Glutamatergic neuron (in vitro differentiated cells): ENCODE measurements around the gene FAM124B. TPM values are rescaled to one million over a fixed set of nuclear protein-coding genes. Genes with fewer than 3 reads are reported as not detected.

ENCODE experiments used
- DNase-seq: peaks from one replicate; pipeline ENCODE4 v3.0.0; 2022
- H3K27ac Mint-ChIP-seq: one replicate; pipeline ENCODE4 v1.8.0; 2020; ENCODE audit warnings: mild to moderate bottlenecking, mixed read lengths, inconsistent platforms; ENCODE audit not compliant: unreplicated experiment
- H3K27me3 Mint-ChIP-seq: one replicate; pipeline ENCODE4 v1.8.0; 2020; ENCODE audit warnings: mild to moderate bottlenecking, moderate library complexity, mixed read lengths, inconsistent platforms; ENCODE audit not compliant: unreplicated experiment
- H3K36me3 Mint-ChIP-seq: one replicate; pipeline ENCODE4 v1.8.0; 2020; ENCODE audit warnings: mild to moderate bottlenecking, mixed read lengths, inconsistent platforms; ENCODE audit not compliant: unreplicated experiment
- H3K4me1 Mint-ChIP-seq: one replicate; pipeline ENCODE4 v1.8.0; 2020; ENCODE audit warnings: mild to moderate bottlenecking, low read depth, mixed read lengths, inconsistent platforms; ENCODE audit not compliant: unreplicated experiment
- H3K4me3 Mint-ChIP-seq: one replicate; pipeline ENCODE4 v1.8.0; 2020; ENCODE audit warnings: mild to moderate bottlenecking, mixed read lengths, inconsistent platforms; ENCODE audit not compliant: unreplicated experiment
- H3K9me3 Mint-ChIP-seq: one replicate; pipeline ENCODE4 v1.8.0; 2020; ENCODE audit warnings: mild to moderate bottlenecking, moderate library complexity, mixed read lengths, inconsistent platforms; ENCODE audit not compliant: unreplicated experiment
- total RNA-seq: library from RNA; stranded (reverse); fragmentation: NEBNext Ultra II Directional; extraction: Animal tissue kit (Norgen Biotek cat#: 25700); gene quantifications from one replicate; pipeline ENCODE4 v1.2.1, GENCODE V29; 2021; ENCODE audit not compliant: unreplicated experiment
- TF ChIP-seq, protein P1 (sequence below): fragments of 200-600 bp; sonication (generic); IDR thresholded peaks from one replicate; pipeline ENCODE4 v1.5.0; 2021; ENCODE audit not compliant: partially characterized antibody, unreplicated experiment

Gene FAM124B
- total RNA-seq, 1 donor from 2014 or later: 1.3 TPM

DNA sequence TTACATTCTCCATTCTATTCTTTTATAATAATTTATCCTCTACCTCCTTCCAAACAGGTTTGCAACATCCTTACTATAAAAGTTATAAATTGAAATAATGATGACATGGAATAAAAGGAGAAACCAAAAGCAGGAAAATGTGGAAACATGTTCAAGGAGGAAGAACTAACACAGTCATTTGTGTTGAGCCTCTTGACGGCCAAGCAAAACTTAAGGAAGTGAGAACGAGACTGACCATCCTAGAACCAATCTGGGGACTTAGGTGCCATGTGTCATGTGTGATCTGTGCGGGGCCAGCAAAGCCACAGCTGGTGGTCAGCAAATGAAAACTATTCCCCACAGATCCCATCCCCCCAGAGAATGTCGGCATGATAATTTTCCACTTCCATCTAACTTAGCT is 25.6 kb upstream of the FAM124B start:
- Mint-ChIP-seq H3K36me3 (peaks cover 4% of the 10 kb centered on the region), H3K9me3 (peaks cover 9% of the 10 kb centered on the region), H3K27ac (no peak overlapping the region), H3K27me3 (peaks cover 2% of the 10 kb centered on the region), H3K4me1 (peaks cover 3% of the 10 kb centered on the region), H3K4me3 (no peak overlapping the region)
- TF ChIP-seq, protein P1, sequence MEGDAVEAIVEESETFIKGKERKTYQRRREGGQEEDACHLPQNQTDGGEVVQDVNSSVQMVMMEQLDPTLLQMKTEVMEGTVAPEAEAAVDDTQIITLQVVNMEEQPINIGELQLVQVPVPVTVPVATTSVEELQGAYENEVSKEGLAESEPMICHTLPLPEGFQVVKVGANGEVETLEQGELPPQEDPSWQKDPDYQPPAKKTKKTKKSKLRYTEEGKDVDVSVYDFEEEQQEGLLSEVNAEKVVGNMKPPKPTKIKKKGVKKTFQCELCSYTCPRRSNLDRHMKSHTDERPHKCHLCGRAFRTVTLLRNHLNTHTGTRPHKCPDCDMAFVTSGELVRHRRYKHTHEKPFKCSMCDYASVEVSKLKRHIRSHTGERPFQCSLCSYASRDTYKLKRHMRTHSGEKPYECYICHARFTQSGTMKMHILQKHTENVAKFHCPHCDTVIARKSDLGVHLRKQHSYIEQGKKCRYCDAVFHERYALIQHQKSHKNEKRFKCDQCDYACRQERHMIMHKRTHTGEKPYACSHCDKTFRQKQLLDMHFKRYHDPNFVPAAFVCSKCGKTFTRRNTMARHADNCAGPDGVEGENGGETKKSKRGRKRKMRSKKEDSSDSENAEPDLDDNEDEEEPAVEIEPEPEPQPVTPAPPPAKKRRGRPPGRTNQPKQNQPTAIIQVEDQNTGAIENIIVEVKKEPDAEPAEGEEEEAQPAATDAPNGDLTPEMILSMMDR: no peak
- DNase-seq: no peak

DNA sequence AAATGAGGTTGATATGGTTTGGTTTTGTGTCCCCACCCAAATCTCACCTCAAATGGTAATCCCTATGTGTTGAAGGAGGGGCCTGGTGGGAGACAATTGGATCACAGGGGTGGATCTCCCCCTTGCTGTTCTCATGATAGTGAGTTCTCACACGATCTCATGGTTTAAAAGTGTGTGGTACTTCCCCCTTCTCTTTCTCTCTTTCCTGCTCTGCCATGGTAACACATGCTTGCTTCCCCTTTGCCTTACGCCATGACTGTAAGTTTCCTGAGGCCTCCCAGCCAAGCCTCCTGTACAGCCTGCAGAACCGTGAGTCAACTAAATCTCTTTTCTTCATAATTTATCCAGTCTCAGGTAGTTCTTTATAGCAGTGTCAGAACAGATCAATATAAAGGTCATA is 24.7 kb upstream of the FAM124B start:
- Mint-ChIP-seq H3K4me3 (no peak overlapping the region), H3K27me3 (peaks cover 2% of the 10 kb centered on the region), H3K4me1 (peaks cover 3% of the 10 kb centered on the region), H3K27ac (no peak overlapping the region), H3K36me3 (peaks cover 4% of the 10 kb centered on the region), H3K9me3 (peaks cover 9% of the 10 kb centered on the region)
- TF ChIP-seq, protein P1: no peak
- no peak for DNase-seq

DNA sequence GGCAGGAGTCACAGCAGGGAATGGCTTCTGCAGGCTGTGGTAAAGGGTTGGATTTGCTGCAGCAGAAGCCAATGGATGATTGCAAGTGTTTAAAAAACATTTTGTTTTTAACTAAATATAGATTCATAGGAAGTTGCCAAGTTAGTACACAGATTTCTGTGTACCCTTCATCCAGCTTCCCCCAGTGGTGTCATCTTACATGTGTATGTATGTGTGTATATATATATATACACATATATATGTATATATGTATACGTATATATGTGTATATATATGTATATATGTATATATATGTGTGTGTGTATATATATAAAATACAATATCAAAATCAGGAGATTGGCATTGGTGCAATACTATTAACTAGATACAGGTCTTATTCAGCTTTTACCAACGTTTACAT is 19.2 kb upstream of the FAM124B start:
- Mint-ChIP-seq H3K9me3 (no peaks in the 10 kb centered on the region), H3K27me3 (peaks cover 2% of the 10 kb centered on the region), H3K4me3 (no peak overlapping the region), H3K4me1 (no peaks in the 10 kb centered on the region), H3K36me3 (no peaks in the 10 kb centered on the region), H3K27ac (no peak overlapping the region)
- DNase-seq: no peak
- TF ChIP-seq, protein P1: no peak

DNA sequence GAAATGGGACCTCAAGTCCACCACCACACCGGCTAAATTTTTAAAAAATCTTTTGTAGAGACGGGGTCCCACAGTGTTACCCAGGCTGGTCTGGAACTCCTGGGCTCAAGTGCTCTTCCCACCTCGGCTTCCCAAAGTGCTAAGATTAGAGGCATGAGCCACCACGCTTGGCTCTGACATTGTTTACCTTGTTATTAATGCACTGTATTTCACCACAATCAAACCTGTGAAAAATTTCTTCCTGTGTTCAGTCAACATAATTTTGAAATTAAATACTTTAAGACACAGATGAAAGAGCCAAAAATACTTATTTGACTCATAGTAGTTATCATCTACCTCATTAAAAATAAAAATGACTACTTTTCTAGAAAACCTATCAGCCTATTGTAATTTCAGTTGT is 16.0 kb upstream of the FAM124B start:
- no peak overlapping the region for H3K27ac Mint-ChIP-seq
- DNase-seq: no peak

DNA sequence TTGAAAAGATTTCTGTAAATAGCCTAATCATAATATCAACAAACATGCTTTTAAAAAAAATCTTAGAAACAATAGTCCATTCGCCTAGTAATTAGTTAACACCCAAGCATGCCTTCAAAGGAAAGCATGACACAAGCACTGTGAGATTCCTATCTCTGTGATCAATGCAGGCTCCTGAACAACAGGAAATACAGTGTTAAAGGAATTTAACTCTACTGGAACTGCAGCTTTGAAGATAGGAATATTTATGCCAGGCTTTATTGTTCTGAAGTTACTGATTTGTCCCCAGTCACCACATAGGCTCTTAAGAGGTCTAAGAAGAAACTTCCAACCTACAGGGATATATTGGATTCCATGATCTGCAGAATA is 15.4 kb upstream of the FAM124B start:
- Mint-ChIP-seq H3K27ac (no peak overlapping the region), H3K4me3 (no peak overlapping the region), H3K36me3 (no peaks in the 10 kb centered on the region), H3K9me3 (no peaks in the 10 kb centered on the region), H3K4me1 (no peaks in the 10 kb centered on the region), H3K27me3 (peaks cover 2% of the 10 kb centered on the region)
- TF ChIP-seq, protein P1: no peak
- DNase-seq: no peak

More for the DNA sequence above, 16.0 kb upstream of the FAM124B start:
- no peaks in the 10 kb centered on the region for H3K36me3 Mint-ChIP-seq
- H3K9me3 Mint-ChIP-seq: no peaks in the 10 kb centered on the region
- peaks cover 2% of the 10 kb centered on the region for H3K27me3 Mint-ChIP-seq
- no peaks in the 10 kb centered on the region for H3K4me1 Mint-ChIP-seq
- TF ChIP-seq, protein P1: no peak
- H3K4me3 Mint-ChIP-seq: no peak overlapping the region
